K562 (cell line): Measurements from ENCODE around the gene CMIP. TPM values are rescaled to one million over a fixed set of nuclear protein-coding genes. Genes with fewer than 3 reads are reported as not detected.
A peak's percentile ranks its signal among the peaks of the same experiment; 100 is the strongest.

Experiments
- ATAC-seq: fragments of 200-7000 bp; cut with Tn5 transposase; 3 replicates; pipeline ENCODE4 v1.9.1; 2020; ENCODE audit warnings: moderate library complexity
- BruUV-seq: library from RNA; stranded (reverse); fragments of 400-500 nt; replicated peaks from 2 replicates; lab custom pipeline; 2021; lab: Mats Ljungman, UMichigan
- CTCF ChIA-PET: fragments of 300-600 bp; formaldehyde crosslinking; extraction: SDS; loops from one replicate; lab custom pipeline; 2021; ENCODE audit warnings: low intra/inter-chr PET ratio; lab: Yijun Ruan, JAX
- POLR2A ChIA-PET: fragments of 300-600, 350-650 bp; sonication (Branson Sonifier 250); formaldehyde crosslinking; extraction: SDS; loops from one replicate; lab custom pipeline; 2021; ENCODE audit warnings: antibody characterized with exemption, inconsistent platforms; lab: Yijun Ruan, JAX
- DNase-seq, 4 experiments: peaks; one replicate each; pipeline versions ENCODE4 v3.0.0 to v3.0.0-alpha.2; 2011 to 2018; ENCODE audit warnings: low spot score in 3 of 4, mixed read lengths in 3 of 4; ENCODE audit errors: extremely low read depth in 1 of 4
- FAIRE-seq: peaks from 2 replicates; lab custom pipeline; 2011; peaks lifted over from hg19 to GRCh38; lab: Jason Lieb, UNC
- H2AFZ ChIP-seq: 2 replicates; pipeline ENCODE4 v1.6.0; 2011; ENCODE audit warnings: low read depth, low read length, control low read depth, inconsistent platforms
- H3K27ac ChIP-seq: fragments of 200-600 bp; 3 replicates; pipeline ENCODE4 v1.8.0; 2011; ENCODE audit warnings: low read depth, mild to moderate bottlenecking, control low read depth, inconsistent platforms, low read length, moderate library complexity, mixed read lengths; ENCODE audit errors: extremely low read depth
- H3K27me3 ChIP-seq, 2 experiments: fragments of 300-600 bp in 1 of 2; 2 replicates in 1 of 2; 3 replicates in 1 of 2; pipeline versions ENCODE4 v1.6.0 to v1.8.0; 2011; ENCODE audit warnings: inconsistent platforms in 2 of 2, low read length in 2 of 2, mild to moderate bottlenecking in 1 of 2, mixed read lengths in 1 of 2, moderate library complexity in 1 of 2; ENCODE audit not compliant: control insufficient read depth in 2 of 2, insufficient read depth in 2 of 2
- H3K36me3 ChIP-seq: fragments of 300-600 bp; 3 replicates; pipeline ENCODE4 v1.8.0; 2011; ENCODE audit warnings: mild to moderate bottlenecking, low read length, inconsistent platforms; ENCODE audit not compliant: control insufficient read depth, insufficient read depth
- H3K4me1 ChIP-seq, 2 experiments: fragments of 200-600 bp in 1 of 2; replicated peaks in 1 of 2; 2 replicates in 1 of 2; 3 replicates in 1 of 2; pipeline versions ENCODE4 v1.5.1 to v1.8.0; 2011; ENCODE audit warnings: inconsistent platforms in 2 of 2, low read length in 2 of 2, mild to moderate bottlenecking in 1 of 2, mixed read lengths in 1 of 2, moderate library complexity in 1 of 2; ENCODE audit not compliant: control insufficient read depth in 2 of 2, insufficient read depth in 2 of 2
- H3K4me2 ChIP-seq: 2 replicates; pipeline ENCODE4 v1.6.1; 2011; ENCODE audit warnings: low read length, control low read depth, inconsistent platforms, mixed read lengths; ENCODE audit not compliant: insufficient read depth
- H3K4me3 ChIP-seq: fragments of 200-600 bp; sonication (generic), shearing (Covaris generic); 2 replicates; pipeline ENCODE4 v1.5.1; 2016; ENCODE audit warnings: control low read depth, inconsistent platforms
- H3K79me2 ChIP-seq: fragments of 200-600 bp; 3 replicates; pipeline ENCODE4 v1.8.0; 2011; ENCODE audit warnings: low read length, inconsistent platforms; ENCODE audit not compliant: control insufficient read depth, insufficient read depth
- H3K9ac ChIP-seq, 2 experiments: 2 replicates each; pipeline versions ENCODE4 v1.6.0 to v1.6.1; 2011; ENCODE audit warnings: low read depth in 2 of 2, low read length in 2 of 2, control low read depth in 1 of 2, inconsistent platforms in 1 of 2, mild to moderate bottlenecking in 1 of 2, mixed read lengths in 1 of 2; ENCODE audit not compliant: insufficient read depth in 1 of 2
- H3K9me1 ChIP-seq: one replicate; pipeline ENCODE4 v1.6.0; 2011; ENCODE audit warnings: inconsistent platforms, mild to moderate bottlenecking, low read length, moderate library complexity; ENCODE audit not compliant: control insufficient read depth, insufficient read depth
- H3K9me3 ChIP-seq: replicated peaks from 2 replicates; pipeline ENCODE4 v1.5.1; 2011; ENCODE audit warnings: low read depth, low read length, inconsistent platforms; ENCODE audit not compliant: control insufficient read depth, insufficient read depth
- H4K20me1 ChIP-seq: replicated peaks from 2 replicates; pipeline ENCODE4 v1.6.1; 2011; ENCODE audit warnings: low read length, inconsistent platforms, mixed read lengths; ENCODE audit not compliant: control insufficient read depth, insufficient read depth
- BRD4 ChIP-seq: fragments of 200-600 bp; sonication (generic); IDR thresholded peaks from 2 replicates; pipeline ENCODE4 v1.6.1; 2017; ENCODE audit warnings: inconsistent platforms
- C11orf30 ChIP-seq: fragments of 450-650 bp; IDR thresholded peaks from 2 replicates; pipeline ENCODE4 v1.6.1; 2016; ENCODE audit warnings: low read depth, mild to moderate bottlenecking
- CEBPG ChIP-seq, 3 experiments: fragments of 200-800 bp in 1 of 3; sonication (Bioruptor generic) in 1 of 3; sonication (generic) in 1 of 3; formaldehyde crosslinking in 1 of 3; IDR thresholded peaks in 2 of 3; conservative IDR thresholded peaks in 1 of 3; 2 replicates each; pipeline versions ENCODE4 v1.6.1 to v1.8.0; 2016 to 2022; ENCODE audit warnings: missing compliant biosample characterization in 2 of 3, missing genetic modification characterization in 2 of 3, mild to moderate bottlenecking in 1 of 3, missing genetic modification reagents in 1 of 3
- COPS2 ChIP-seq: fragments of 450-650 bp; conservative IDR thresholded peaks from 2 replicates; pipeline ENCODE4 v1.6.1; 2016; ENCODE audit warnings: mild to moderate bottlenecking, moderate library complexity
- CUX1 ChIP-seq: fragments of 200-800 bp; sonication (Bioruptor generic); IDR thresholded peaks from 2 replicates; pipeline ENCODE4 v1.6.1; 2016; ENCODE audit warnings: missing genetic modification characterization, missing compliant biosample characterization
- HDAC6 ChIP-seq: IDR thresholded peaks from 2 replicates; pipeline ENCODE4 v1.6.1; 2012; ENCODE audit warnings: low read depth, mild to moderate bottlenecking, control low read depth, inconsistent platforms, low read length, moderate library complexity
- POLR2G ChIP-seq: fragments of 200-400 bp; formaldehyde crosslinking; IDR thresholded peaks from 2 replicates; pipeline ENCODE4 v1.6.1; 2017; ENCODE audit warnings: low read depth, mild to moderate bottlenecking, antibody characterized with exemption, low read length, moderate library complexity
- RHOXF2B ChIP-seq: fragments of 250-450 bp; sonication (Bioruptor Pico); conservative IDR thresholded peaks from 2 replicates; pipeline ENCODE4 v1.5.1; 2021
- ZBTB9 ChIP-seq: fragments of 450-650 bp; formaldehyde crosslinking; IDR thresholded peaks from 2 replicates; pipeline ENCODE4 v1.4.0; 2020; ENCODE audit warnings: mild to moderate bottlenecking, moderate library complexity
- WGBS: fragments of 100-300 bp; shearing (Covaris generic); methylation state at CpG from one replicate; pipeline ENCODE4 v1.1.6; 2016; ENCODE audit warnings: low coverage, mixed read lengths; ENCODE audit not compliant: insufficient coverage; ENCODE audit errors: missing lambda C conversion rate; 5-methylcytosine and 5-hydroxymethylcytosine counted together
- in situ Hi-C: fragments of 300-500 bp; cut with MboI; formaldehyde crosslinking; loops from 4 replicates; pipeline ENCODE4 v1.15.0; 2018; ENCODE audit warnings: inconsistent platforms, mixed read lengths
- intact Hi-C: fragments of 100-400 bp; cut with micrococcal nuclease; formaldehyde crosslinking; loops from 2 replicates; pipeline ENCODE4 v1.14.2; 2022
- polyA plus RNA-seq, 8 experiments: library from polyadenylated mRNA; depleted of rRNA in 4 of 8; stranded (reverse) in 5 of 8; unstranded in 3 of 8; fragments of >200 nt; fragmentation: Nextera tagmentation in 2 of 8; fragmentation: Illumina TruSeq in 1 of 8; extraction: Ambion mirVana in 2 of 8; extraction: Trizol in 1 of 8; gene quantifications; 2 replicates each; pipeline versions ENCODE4 v1.2.1 to v1.2.3, GENCODE V29; 2011 to 2014; ENCODE audit warnings: inconsistent platforms in 1 of 8, missing spikeins in 1 of 8
- total RNA-seq, 7 experiments: library from RNA; depleted of rRNA in 6 of 7; stranded (reverse); fragments of >200 nt in 6 of 7; fragmentation: Illumina TruSeq in 2 of 7; extraction: Trizol in 2 of 7; gene quantifications; 2 replicates each; pipeline versions ENCODE4 v1.2.1 to v1.2.3, GENCODE V29; 2011 to 2021; ENCODE audit warnings: low replicate concordance in 1 of 7

Gene CMIP
- total and polyA plus RNA-seq, 9 of the 15 experiments (the other 6 are each of a cell fraction or from before 2014, with no cell fraction given), result 0.94 to 82.5 (median 10.3) TPM

GRCh38 chr16:81483970-81484595 is 39.5 kb downstream of the CMIP start (continued):
- peak; percentile 36; the same call in 1 of the 2 replicates for TF ChIP-seq ZBTB9 (CRISPR knock-in tag)
- TF ChIP-seq POLR2G, result peak; percentile 38; the same call in 1 of the 2 replicates
- peak; percentile 69 for TF ChIP-seq C11orf30
- TF ChIP-seq COPS2, result no peak
- TF ChIP-seq CEBPG (CRISPR knock-in tag; IDR thresholded peaks at IDR 0.05), result no peak
- peak in 1 of 2 experiments; percentile 5; a peak in 1 of 4 replicates for TF ChIP-seq CEBPG (tag; conservative IDR thresholded peaks at IDR 0.05 in 1 of 2, IDR thresholded peaks at IDR 0.05 in 1 of 2)

DNA sequence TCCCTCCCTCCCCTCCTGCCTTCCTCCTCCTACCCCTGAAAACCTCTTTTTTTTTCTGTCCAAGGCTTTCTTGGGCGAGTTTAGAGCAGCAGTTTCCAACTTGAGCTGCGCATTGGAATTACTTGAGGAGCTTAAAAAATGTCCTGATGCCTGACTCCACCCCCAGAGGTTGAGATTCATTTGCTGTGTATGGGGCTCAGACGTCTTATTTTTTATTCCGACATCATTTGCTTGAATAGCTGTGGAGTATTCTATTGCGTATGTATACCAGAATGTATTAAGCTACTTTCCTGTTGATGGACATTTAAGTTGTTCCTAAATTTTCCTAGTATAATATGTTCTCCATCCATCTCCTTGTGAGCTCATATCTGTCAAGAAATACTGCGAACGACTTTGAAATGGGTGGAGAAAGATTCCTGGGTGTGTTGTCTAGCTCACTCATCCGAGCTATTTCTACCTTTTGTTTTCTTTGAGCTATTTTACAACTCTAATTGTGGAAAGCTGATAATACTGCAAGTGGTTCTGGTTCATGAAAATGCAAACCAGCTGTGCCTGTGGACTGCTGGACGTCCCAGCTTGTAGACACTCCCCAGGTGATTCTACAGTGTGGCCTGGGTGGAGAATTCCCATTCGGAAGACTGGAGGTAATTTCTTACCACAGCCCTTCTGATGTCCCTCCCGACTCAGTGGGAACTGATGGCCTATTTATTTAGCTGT is 40.5 kb downstream of the CMIP start:
- no peaks in the 10 kb centered on the region for H3K9me1 ChIP-seq
- H4K20me1 ChIP-seq, result peaks cover 19% of the 10 kb centered on the region; the same call in 1 of the 2 replicates
- H3K4me1 ChIP-seq, result peaks cover 52 to 59% of the 10 kb centered on the region in 2 experiments
- no peaks in the 10 kb centered on the region for H3K9me3 ChIP-seq
- DNase-seq (no peak), FAIRE-seq (no peak), ATAC-seq (no peak)
- TF ChIP-seq HDAC6 (no peak), CUX1 (CRISPR knock-in tag) (0 out of 2 replicates have a peak, but pooled peaks have one; percentile 32), RHOXF2B (CRISPR knock-in tag) (no peak), BRD4 (no peak)
- POLR2A ChIA-PET, result interaction anchor here (0.5 to 2.2 kb wide), 6 partner anchors 9 to 423 kb away, joined by 3 to 18 read pairs (median 3); no protein-coding TSS in a partner anchor
- H3K4me3 ChIP-seq, result no peak overlapping the region
- no peak overlapping the region for H2AFZ ChIP-seq
- H3K27ac ChIP-seq, result peak overlapping the region; percentile 23; the same call in 1 of the 3 replicates
- BruUV-seq, result no TSS peak
- WGBS, result 59% methylated on average over 11 of the region's 11 CpGs
- H3K36me3 ChIP-seq, result peaks cover 24% of the 10 kb centered on the region; the same call in 2 of the 3 replicates
- no peaks in the 10 kb centered on the region for H3K27me3 ChIP-seq
- CTCF ChIA-PET, result no interaction called here
- peaks cover 95% of the 10 kb centered on the region for H3K79me2 ChIP-seq
- no peak overlapping the region for H3K4me2 ChIP-seq
- H3K9ac ChIP-seq, result no peak overlapping the region; a peak in 1 of 4 replicates
- intact Hi-C loops, result loop anchor here (5.0 kb wide), 1 partner anchor 38 kb away; no protein-coding TSS in a partner anchor
- in situ Hi-C loops, result no loop called here
